Fibroblast of pulmonary artery (primary cell): Measurements from ENCODE around the gene HNRNPA1L2.
A peak's percentile ranks its signal among the peaks of the same experiment; 100 is the strongest.

Source experiments
- DNase-seq: peaks from one replicate; pipeline ENCODE4 v3.0.0-alpha.2; 2010; ENCODE audit warnings: low read depth
- H3K4me3 ChIP-seq: replicated peaks from 2 replicates; pipeline ENCODE4 v1.5.1; 2011; ENCODE audit warnings: low read depth, mild to moderate bottlenecking, control low read depth, low read length, moderate library complexity
- TF ChIP-seq, protein P1 (sequence below): IDR thresholded peaks from 2 replicates; pipeline ENCODE4 v1.5.1; 2011; ENCODE audit warnings: mild to moderate bottlenecking, control low read depth, low read length, inconsistent platforms; ENCODE audit errors: missing control alignments

Gene HNRNPA1L2

DNA sequence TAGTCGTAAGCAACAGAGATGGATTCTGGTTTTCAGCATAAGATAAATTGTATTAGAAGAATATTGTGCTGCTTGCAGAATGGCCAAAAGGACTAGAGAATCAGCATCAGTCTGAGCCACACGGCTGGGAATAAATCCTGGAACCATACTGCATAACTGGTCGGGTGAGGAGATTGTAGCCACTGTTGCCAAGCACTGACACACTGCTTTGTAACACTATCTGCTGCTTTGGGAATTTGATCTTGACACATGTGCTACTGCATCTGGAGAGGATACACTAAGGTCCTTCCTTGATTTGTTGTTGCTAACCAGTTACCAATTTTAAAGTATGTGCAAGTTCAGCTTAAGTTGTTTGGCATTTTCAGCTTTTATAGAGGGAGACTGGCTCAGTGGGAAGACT is 1.9 kb downstream of the HNRNPA1L2 start:
- TF ChIP-seq, protein P1, sequence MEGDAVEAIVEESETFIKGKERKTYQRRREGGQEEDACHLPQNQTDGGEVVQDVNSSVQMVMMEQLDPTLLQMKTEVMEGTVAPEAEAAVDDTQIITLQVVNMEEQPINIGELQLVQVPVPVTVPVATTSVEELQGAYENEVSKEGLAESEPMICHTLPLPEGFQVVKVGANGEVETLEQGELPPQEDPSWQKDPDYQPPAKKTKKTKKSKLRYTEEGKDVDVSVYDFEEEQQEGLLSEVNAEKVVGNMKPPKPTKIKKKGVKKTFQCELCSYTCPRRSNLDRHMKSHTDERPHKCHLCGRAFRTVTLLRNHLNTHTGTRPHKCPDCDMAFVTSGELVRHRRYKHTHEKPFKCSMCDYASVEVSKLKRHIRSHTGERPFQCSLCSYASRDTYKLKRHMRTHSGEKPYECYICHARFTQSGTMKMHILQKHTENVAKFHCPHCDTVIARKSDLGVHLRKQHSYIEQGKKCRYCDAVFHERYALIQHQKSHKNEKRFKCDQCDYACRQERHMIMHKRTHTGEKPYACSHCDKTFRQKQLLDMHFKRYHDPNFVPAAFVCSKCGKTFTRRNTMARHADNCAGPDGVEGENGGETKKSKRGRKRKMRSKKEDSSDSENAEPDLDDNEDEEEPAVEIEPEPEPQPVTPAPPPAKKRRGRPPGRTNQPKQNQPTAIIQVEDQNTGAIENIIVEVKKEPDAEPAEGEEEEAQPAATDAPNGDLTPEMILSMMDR = no peak
- DNase-seq = no peak
- no peak overlapping the region for H3K4me3 ChIP-seq

DNA sequence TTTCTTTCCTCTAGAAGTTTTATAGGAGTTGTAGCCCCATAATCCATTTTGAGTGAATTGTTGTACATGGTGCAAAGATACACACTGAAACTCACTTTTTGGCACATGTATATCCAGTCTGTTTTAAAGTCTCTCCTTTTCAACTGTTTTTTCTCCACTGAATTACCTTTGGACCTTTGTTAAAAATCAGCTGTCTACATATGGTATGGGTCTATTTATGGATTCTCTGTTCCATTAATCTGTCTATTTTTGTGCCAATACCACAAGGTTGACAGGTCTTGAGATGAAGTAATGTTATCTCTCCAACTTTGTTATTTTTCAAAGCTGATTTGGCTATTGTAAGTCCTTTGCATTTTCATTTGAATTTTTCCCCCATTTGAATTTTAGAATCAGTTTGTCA is 4.7 kb downstream of the HNRNPA1L2 start:
- H3K4me3 ChIP-seq = no peak overlapping the region
- TF ChIP-seq, protein P1 = no peak
- DNase-seq = no peak

DNA sequence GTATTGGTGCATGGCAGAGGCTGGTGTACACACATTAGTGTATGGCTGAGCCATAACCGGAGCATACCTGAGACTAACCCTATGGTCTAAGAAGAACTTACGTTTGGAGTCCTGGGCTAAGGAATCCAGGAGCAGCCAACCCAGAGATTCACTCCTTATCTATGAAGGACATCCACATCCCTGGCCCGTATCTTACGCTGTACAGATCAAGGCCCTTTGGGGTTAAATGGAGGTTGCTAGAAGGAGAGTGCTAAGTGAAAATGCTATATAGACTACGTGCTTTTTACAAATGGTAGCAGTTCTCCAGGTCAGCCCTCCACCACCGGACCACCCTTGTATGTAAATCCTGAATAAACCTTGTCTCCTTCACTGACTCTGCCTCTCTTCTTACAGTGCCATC is 8.5 kb downstream of the HNRNPA1L2 start:
- DNase-seq = no peak
- H3K4me3 ChIP-seq = peak overlapping the region; percentile 72
- TF ChIP-seq, protein P1 = no peak

DNA sequence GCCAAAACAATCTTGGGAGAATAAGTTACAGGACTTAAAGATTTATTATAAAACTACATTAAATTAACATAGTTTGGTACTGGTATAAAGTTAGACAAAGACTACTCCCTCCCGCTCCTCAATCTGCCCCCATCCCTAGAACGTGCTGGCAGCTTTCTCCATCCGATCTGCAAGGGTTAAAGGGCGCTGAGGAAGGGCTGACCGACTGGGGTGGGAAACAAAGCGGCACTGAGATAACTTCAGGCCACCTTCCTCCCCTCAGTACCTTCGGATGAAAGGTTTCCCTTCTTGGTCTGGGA is 9.6 kb downstream of the HNRNPA1L2 start:
- no peak for DNase-seq
- TF ChIP-seq, protein P1 = no peak
- H3K4me3 ChIP-seq = peak overlapping the region; percentile 72

DNA sequence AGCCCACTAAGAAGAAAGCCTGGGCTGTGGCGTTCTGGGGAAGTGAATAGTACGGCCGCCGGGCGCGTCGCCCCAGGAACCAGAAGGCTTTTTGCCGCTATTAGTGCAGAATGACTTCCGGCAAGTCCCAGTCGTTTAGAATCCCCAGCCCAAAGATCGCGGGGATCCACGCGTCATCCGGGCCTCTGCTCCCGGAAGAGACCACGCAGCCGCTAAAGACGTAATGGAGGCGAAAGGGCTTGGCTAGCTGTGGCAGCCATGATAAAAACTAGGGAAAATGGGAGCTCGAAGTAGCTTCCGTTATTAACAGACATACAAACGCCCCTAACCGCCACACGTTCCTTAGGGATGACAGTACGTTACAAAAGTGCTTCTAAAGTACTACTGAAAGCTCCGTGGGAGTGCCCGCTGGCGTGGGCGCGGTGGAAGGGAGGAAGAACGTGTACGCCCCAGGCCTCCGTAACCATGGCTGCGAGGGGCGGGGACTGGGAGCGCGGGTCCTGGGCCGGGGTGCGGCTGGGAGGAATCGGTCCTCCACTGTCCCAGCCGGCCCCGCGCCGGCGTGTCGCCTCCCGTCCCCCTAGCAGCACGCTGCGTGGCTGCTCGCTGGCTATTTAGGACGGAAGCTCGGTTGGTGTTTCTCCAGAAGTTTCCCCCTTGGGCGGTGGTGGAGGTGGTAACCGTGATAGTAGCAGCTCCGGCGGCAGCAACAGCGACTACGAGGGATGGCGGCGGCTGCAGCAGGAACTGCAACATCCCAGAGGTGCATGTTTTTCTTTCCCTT is 10.2 kb downstream of the HNRNPA1L2 start, which contains the start of gene SUGT1:
SUGT1 (plus strand) TSS at position 641 of the 784 bp plus-strand sequence; CDS start at position 726, 85 bp downstream.
- TF ChIP-seq, protein P1 = peak; percentile 64
- H3K4me3 ChIP-seq = peak within 1 kb of the TSS; percentile 72
- peak; percentile 98 for DNase-seq

DNA sequence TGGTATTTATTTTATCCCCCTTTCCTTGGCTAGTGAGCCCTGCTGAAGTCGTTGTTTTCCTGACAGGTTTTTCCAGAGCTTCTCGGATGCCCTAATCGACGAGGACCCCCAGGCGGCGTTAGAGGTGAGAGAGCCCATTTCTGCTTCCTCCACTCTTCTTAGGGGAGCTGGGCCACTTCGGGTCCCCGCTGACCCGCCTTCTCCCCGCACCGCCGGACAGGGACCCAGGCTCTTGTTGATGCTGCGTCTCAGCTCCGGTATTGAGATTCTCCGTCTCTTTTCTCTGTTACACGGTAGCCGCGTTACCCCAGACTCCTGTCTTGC is 10.7 kb downstream of the HNRNPA1L2 start:
- peak overlapping the region; percentile 72 for H3K4me3 ChIP-seq
- TF ChIP-seq, protein P1 = no peak
- no peak for DNase-seq

DNA sequence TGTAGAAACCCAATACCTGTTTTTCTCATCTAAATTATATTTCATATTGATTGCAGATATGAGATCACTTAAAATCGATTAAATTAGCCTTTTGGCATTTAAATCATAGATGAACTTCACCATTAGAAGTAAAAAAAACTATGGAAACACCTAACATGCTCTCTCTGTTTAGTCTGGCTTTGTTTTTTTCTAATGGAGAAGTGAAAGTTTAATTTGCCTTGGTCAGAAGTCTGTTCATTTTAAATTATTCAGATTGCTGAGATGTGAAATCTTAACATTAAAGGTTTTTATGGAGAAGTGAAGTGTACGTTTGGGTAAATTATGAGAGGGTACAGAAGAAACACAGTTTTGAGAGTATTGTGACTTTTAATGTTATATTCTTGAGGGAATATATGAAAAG is 17.1 kb downstream of the HNRNPA1L2 start:
- TF ChIP-seq, protein P1 = no peak
- no peak for DNase-seq
- H3K4me3 ChIP-seq = no peak overlapping the region
